GM21390 (cell line): Measurements from ENCODE around the gene OR9Q2.
"Not testable (repeated sequence)": the region's sequence is repeated elsewhere in the genome, so short reads cannot be mapped to it uniquely, and the experiment has no call there.

Source experiments
- ATAC-seq: cut with Tn5 transposase; IDR thresholded peaks from one replicate; pipeline ENCODE4 v1.9.1; 2021; ENCODE audit not compliant: unreplicated experiment

The OR9Q2 gene

GRCh38 chr11:58188770-58189169 is at the start of gene OR9Q2:
Gene OR9Q2, plus strand, starts transcription at chr11:58189070. Its CDS starts 1,421 bp downstream, at chr11:58190491.
- no peak for ATAC-seq

- no peak for ATAC-seq
Observed at GRCh38 chr11:58142761-58143160, 46.1 kb upstream of the OR9Q2 start.

- ATAC-seq, result no peak
Observed at GRCh38 chr11:58152781-58153180, 36.1 kb upstream of the OR9Q2 start.

- ATAC-seq, result no peak
Observed at GRCh38 chr11:58164389-58164788, 24.5 kb upstream of the OR9Q2 start.

GRCh38 chr11:58164990-58165389 is 23.9 kb upstream of the OR9Q2 start:
- no peak for ATAC-seq

GRCh38 chr11:58165504-58166106 is 23.3 kb upstream of the OR9Q2 start:
- ATAC-seq, result no peak

- no peak for ATAC-seq
Observed at GRCh38 chr11:58177409-58178054, 11.3 kb upstream of the OR9Q2 start.

- no peak for ATAC-seq
Observed at GRCh38 chr11:58178444-58178843, 10.4 kb upstream of the OR9Q2 start.

GRCh38 chr11:58179648-58180047 is 9.2 kb upstream of the OR9Q2 start:
- ATAC-seq, result no peak

GRCh38 chr11:58186938-58187337 is 1.9 kb upstream of the OR9Q2 start:
- no peak for ATAC-seq

- no peak for ATAC-seq
Observed at GRCh38 chr11:58192229-58192628, 3.4 kb downstream of the OR9Q2 start.

- no peak for ATAC-seq
Observed at GRCh38 chr11:58193391-58193790, 4.5 kb downstream of the OR9Q2 start.

- ATAC-seq, result no peak
Observed at GRCh38 chr11:58195939-58196338, 7.1 kb downstream of the OR9Q2 start.

- no peak for ATAC-seq
Observed at GRCh38 chr11:58199271-58199670, 10.4 kb downstream of the OR9Q2 start.

- no peak for ATAC-seq
Observed at GRCh38 chr11:58204042-58204441, 15.2 kb downstream of the OR9Q2 start, which contains the start of gene OR1S2. Gene OR1S2, minus strand, starts transcription at chr11:58204142. Its CDS starts 0 bp downstream, at chr11:58204142.

GRCh38 chr11:58212420-58212819 is 23.6 kb downstream of the OR9Q2 start, which contains the start of gene OR1S1:
Gene OR1S1, plus strand, starts transcription at chr11:58212720.
- ATAC-seq, result not testable (repeated sequence)

- no peak for ATAC-seq
Observed at GRCh38 chr11:58216476-58216875, 27.6 kb downstream of the OR9Q2 start.

GRCh38 chr11:58222721-58223120 is 33.9 kb downstream of the OR9Q2 start:
- no peak for ATAC-seq

- ATAC-seq, result no peak
Observed at GRCh38 chr11:58227956-58228615, 39.2 kb downstream of the OR9Q2 start.
